Kidney (tissue), 14 donors: Measurements from ENCODE around the gene LEFTY1. TPM values are rescaled to one million over a fixed set of nuclear protein-coding genes. Genes with fewer than 3 reads are reported as not detected.

ENCODE experiments used
- DNase-seq, 5 donors: peaks; one replicate each; pipeline ENCODE4 v3.0.0-alpha.2; 2013 to 2020
- FAIRE-seq: peaks from 2 replicates; lab custom pipeline; 2012; peaks lifted over from hg19 to GRCh38; lab: Jason Lieb, UNC
- H3K27ac ChIP-seq, 2 donors: one replicate each; pipeline ENCODE4 v1.7.0; 2013; ENCODE audit warnings: low read depth in 2 of 2, low read length in 2 of 2, inconsistent platforms in 1 of 2
- H3K27me3 ChIP-seq: one replicate; pipeline ENCODE4 v1.7.1; 2013; ENCODE audit warnings: low read length, inconsistent platforms; ENCODE audit not compliant: control insufficient read depth, insufficient read depth
- H3K36me3 ChIP-seq, 3 donors: one replicate each; pipeline versions ENCODE4 v1.7.0 to v1.7.1; 2013; ENCODE audit warnings: low read length in 3 of 3, control low read depth in 1 of 3, inconsistent platforms in 1 of 3; ENCODE audit not compliant: insufficient read depth in 3 of 3, control insufficient read depth in 2 of 3
- H3K4me1 ChIP-seq, 3 donors: one replicate each; pipeline versions ENCODE4 v1.7.0 to v1.7.1; 2013; ENCODE audit warnings: low read length in 3 of 3, inconsistent platforms in 1 of 3, low read depth in 1 of 3; ENCODE audit not compliant: control insufficient read depth in 2 of 3, insufficient read depth in 2 of 3
- H3K4me3 ChIP-seq, 3 donors: one replicate each; pipeline versions ENCODE4 v1.7.0 to v1.8.1; 2013; ENCODE audit warnings: low read length in 3 of 3, control low read depth in 1 of 3, inconsistent platforms in 1 of 3
- H3K9ac ChIP-seq, 3 donors: one replicate each; pipeline versions ENCODE4 v1.7.0 to v1.7.1; 2013; ENCODE audit warnings: low read length in 3 of 3, control low read depth in 1 of 3, inconsistent platforms in 1 of 3
- H3K9me3 ChIP-seq, 3 donors: one replicate each; pipeline versions ENCODE4 v1.7.0 to v1.7.1; 2013; ENCODE audit warnings: low read length in 3 of 3, control low read depth in 1 of 3, inconsistent platforms in 1 of 3; ENCODE audit not compliant: control insufficient read depth in 2 of 3, insufficient read depth in 1 of 3
- CTCF ChIP-seq: IDR thresholded peaks from 3 replicates; pipeline ENCODE4 v1.5.1; 2012; ENCODE audit warnings: mild to moderate bottlenecking, moderate library complexity, borderline replicate concordance; ENCODE audit not compliant: insufficient read depth; ENCODE audit errors: extremely low read depth
- intact Hi-C: fragments of 100-400 bp; cut with DNase I; formaldehyde crosslinking; loops from one replicate; pipeline ENCODE4 v1.11.1; 2022
- polyA plus RNA-seq: library from polyadenylated mRNA; stranded (reverse); fragments of 350-450 nt; fragmentation: Illumina TruSeq; extraction: RNeasy Lipid Tissue Mini Kit (QIAGEN cat#74804); gene quantifications from one replicate; pipeline ENCODE4 v1.2.3, GENCODE V29; 2014; ENCODE audit warnings: low read depth, low replicate concordance; ENCODE audit not compliant: insufficient read depth
- total RNA-seq: library from RNA; stranded (reverse); fragmentation: NEBNext Ultra II Directional; extraction: Animal tissue kit (Norgen Biotek cat#: 25700); gene quantifications from one replicate; pipeline ENCODE4 v1.2.1, GENCODE V29; 2021
- donor health status: control.
- donor health status: control.
- donor health status: control.
- donor health status: control.
- donor health status: control.
- donor health status: DM: yes; HTN: yes; CAD: no.
- donor health status: Normal renal cell carcinoma (clear cell type).

Gene LEFTY1
- total and polyA plus RNA-seq, 2 donors from 2014 or later: 0.41 to 8.6 TPM

DNA sequence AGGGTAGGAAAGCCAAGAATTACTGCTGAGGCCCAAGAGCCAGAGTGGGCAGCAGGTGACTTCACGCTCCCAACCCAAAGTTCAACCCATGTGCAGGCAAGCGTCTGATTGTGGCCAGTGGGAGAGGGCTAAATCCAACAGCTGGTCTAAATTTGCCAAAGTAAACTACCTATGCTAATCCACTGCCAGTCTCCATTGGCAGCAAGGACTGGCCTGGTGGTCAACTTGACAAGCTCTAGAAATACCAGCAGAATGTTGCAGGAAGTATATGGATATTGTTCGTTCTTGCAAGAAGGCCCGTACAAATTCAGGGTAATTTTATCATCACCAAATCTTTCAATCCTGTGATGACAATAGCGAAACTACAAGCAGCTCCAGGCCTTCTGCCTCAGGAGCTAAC lies 8.3 kb downstream of the LEFTY1 start:
- peak in 1 of 5 donors; percentile 29 for DNase-seq
- peak overlapping the region in 2 of 3 donors; percentile 81 to 82 for H3K4me3 ChIP-seq
- H3K36me3 ChIP-seq: peaks cover 0 to 5% (median 2%) of the 10 kb centered on the region in 3 donors
- H3K9ac ChIP-seq: peak overlapping the region in 1 of 3 donors; percentile 74
- intact Hi-C loops: no loop called here
- no peak for TF ChIP-seq CTCF
- H3K27me3 ChIP-seq: no peaks in the 10 kb centered on the region
- no peak for FAIRE-seq
- H3K27ac ChIP-seq: peak overlapping the region; percentile 86 to 96
- H3K9me3 ChIP-seq: no peaks in the 10 kb centered on the region
- H3K4me1 ChIP-seq: peaks cover 0 to 45% (median 38%) of the 10 kb centered on the region in 3 donors

- no peak for FAIRE-seq
- TF ChIP-seq CTCF: no peak
- H3K27me3 ChIP-seq: no peaks in the 10 kb centered on the region
- peak overlapping the region in 2 of 3 donors; percentile 57 to 82 for H3K4me3 ChIP-seq
- H3K36me3 ChIP-seq: peaks cover 0 to 5% (median 2%) of the 10 kb centered on the region in 3 donors
- DNase-seq: peak in 1 of 5 donors; percentile 62
- intact Hi-C loops: no loop called here
- H3K9me3 ChIP-seq: no peaks in the 10 kb centered on the region
- peaks cover 0 to 46% (median 38%) of the 10 kb centered on the region in 3 donors for H3K4me1 ChIP-seq
- H3K27ac ChIP-seq: peak overlapping the region; percentile 57 to 79
- H3K9ac ChIP-seq: peak overlapping the region in 1 of 3 donors; percentile 74
Measured at GRCh38 chr1:225880222-225880588, 8.7 kb downstream of the LEFTY1 start.

DNA sequence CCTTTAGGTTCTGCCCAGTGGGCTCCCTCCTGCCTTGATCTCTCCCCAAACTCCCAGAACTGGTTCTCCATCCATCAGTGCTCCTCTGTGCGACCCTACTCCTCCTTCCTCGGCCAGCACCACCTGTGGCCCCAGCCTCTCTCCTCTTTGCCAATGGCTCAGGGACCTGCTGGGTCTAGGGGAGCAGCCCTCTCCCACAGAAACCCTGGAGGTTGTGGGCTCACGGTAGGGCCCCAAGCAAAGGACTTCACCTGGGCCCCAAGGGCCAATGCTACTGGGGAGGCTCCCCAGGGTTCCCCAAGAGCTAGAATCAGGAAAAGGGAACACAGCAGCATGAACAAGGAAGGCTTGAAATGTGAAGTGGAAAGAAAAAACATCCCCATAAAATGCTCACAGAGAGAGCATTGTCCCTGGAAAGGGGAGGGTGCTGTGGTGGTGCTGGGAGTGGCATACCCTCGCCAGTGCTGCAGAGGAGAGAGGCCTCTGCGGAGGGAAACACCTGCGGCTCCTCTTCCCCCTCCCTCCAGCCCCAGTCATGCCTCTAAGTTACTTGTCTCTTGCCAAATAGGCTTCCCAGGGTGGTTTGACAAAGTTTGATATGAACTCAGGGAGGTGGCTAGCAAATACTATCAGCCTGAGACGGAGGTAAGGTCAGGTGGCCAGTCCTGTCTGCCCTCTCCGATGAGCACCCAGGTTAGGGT lies 9.3 kb downstream of the LEFTY1 start:
- Histone ChIP-seq H3K4me1 (peaks cover 0 to 49% (median 38%) of the 10 kb centered on the region in 3 donors), H3K36me3 (peaks cover 0 to 5% (median 2%) of the 10 kb centered on the region in 3 donors), H3K9me3 (no peaks in the 10 kb centered on the region), H3K27ac (peak overlapping the region; percentile 57 to 79), H3K9ac (no peak overlapping the region), H3K4me3 (peak overlapping the region in 2 of 3 donors; percentile 57 to 82), H3K27me3 (no peaks in the 10 kb centered on the region)
- peak in 1 of 5 donors; percentile 76 for DNase-seq
- no peak for TF ChIP-seq CTCF
- FAIRE-seq: no peak
- intact Hi-C loops: no loop called here
